ENCODE data around the gene ARHGEF40.

- no peak for TF ChIP-seq REST (IDR thresholded peaks at IDR 0.05; ENCODE audit: insufficient read depth in 1 of 2, low read depth in 2 of 2, low read length in 2 of 2)
- TF ChIP-seq TAF1 (IDR thresholded peaks at IDR 0.05; ENCODE audit: borderline replicate concordance, insufficient read depth, low read length), result no peak
- TF ChIP-seq POLR2AphosphoS5 (IDR thresholded peaks at IDR 0.05; ENCODE audit: low read depth, low read length), result no peak
- no peak for TF ChIP-seq SIN3A (IDR thresholded peaks at IDR 0.05; ENCODE audit: borderline replicate concordance, insufficient read depth, low read length)
- no peak for TF ChIP-seq FOXP2 (optimal IDR thresholded peaks at IDR 0.05; ENCODE audit: borderline replicate concordance, extremely low read depth, extremely low read length, insufficient read depth)
Observed at GRCh38 chr14:21101802-21102413, 31.8 kb downstream of the ARHGEF40 start.
